HL-60 (cell line): ENCODE data around the gene SH3BP5L.

Experiments
- DNase-seq, 2 experiments: peaks; one replicate each; pipeline ENCODE4 v3.0.0-alpha.2; 2010 to 2020; ENCODE audit warnings: low read depth in 1 of 2, low spot score in 1 of 2
- H3K27ac ChIP-seq: fragments of 250-450 bp; sonication (Bioruptor Pico); replicated peaks from 2 replicates; pipeline ENCODE4 v1.5.1; 2020; ENCODE audit warnings: mild to moderate bottlenecking, moderate library complexity
- H3K27me3 ChIP-seq: fragments of 250-450 bp; sonication (Bioruptor Pico); 2 replicates; pipeline ENCODE4 v1.5.1; 2021; ENCODE audit warnings: mild to moderate bottlenecking, moderate library complexity; ENCODE audit not compliant: insufficient read depth, poor library complexity, severe bottlenecking
- H3K4me3 ChIP-seq: replicated peaks from 2 replicates; pipeline ENCODE4 v1.5.1; 2011; ENCODE audit warnings: mild to moderate bottlenecking, control low read depth, low read length; ENCODE audit not compliant: insufficient read depth
- CTCF ChIP-seq: IDR thresholded peaks from one replicate; pipeline ENCODE4 v1.5.1; 2011; ENCODE audit warnings: low read length, control low read depth, inconsistent platforms; ENCODE audit not compliant: insufficient read depth
- GABPA ChIP-seq: IDR thresholded peaks from 2 replicates; pipeline ENCODE4 v1.6.1; 2012; ENCODE audit warnings: low read depth
- POLR2AphosphoS5 ChIP-seq: IDR thresholded peaks from 2 replicates; pipeline ENCODE4 v1.6.1; 2012; ENCODE audit warnings: low read depth
- REST ChIP-seq: IDR thresholded peaks from 2 replicates; pipeline ENCODE4 v1.6.1; 2012; ENCODE audit warnings: low read depth; ENCODE audit not compliant: insufficient replicate concordance
- SPI1 ChIP-seq: IDR thresholded peaks from 2 replicates; pipeline ENCODE4 v1.6.1; 2012; ENCODE audit warnings: low read depth, mild to moderate bottlenecking, borderline replicate concordance

The SH3BP5L gene

GRCh38 chr1:248810000-248810726, 15.6 kb downstream of the SH3BP5L start:
- no peak for TF ChIP-seq CTCF
- Histone ChIP-seq H3K27me3 (no peaks in the 10 kb centered on the region), H3K27ac (no peak overlapping the region), H3K4me3 (no peak overlapping the region)
- no peak for DNase-seq

DNA sequence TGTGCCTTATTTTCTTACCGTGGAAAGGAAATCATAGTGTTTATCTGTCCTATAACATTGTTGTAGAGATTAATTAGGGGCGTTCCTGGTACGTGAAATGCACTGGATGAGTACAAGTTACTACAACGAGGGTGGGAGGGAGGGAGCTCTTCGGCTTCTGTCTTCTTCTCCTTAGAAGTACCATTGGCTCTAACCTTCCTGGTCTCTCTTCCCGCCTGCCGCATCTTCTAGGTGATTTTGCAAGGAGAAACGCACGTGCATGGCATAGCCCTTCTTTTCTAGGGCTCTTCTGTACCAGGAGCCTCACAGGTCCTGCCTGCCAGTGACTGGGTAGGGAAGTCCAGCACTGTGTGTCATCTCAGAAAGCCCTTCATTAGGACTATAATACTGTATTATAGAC, 16.8 kb downstream of the SH3BP5L start:
- Histone ChIP-seq H3K27ac (no peak overlapping the region), H3K27me3 (no peaks in the 10 kb centered on the region), H3K4me3 (no peak overlapping the region)
- no peak for DNase-seq
- TF ChIP-seq GABPA (no peak), SPI1 (no peak), REST (no peak), CTCF (no peak), POLR2AphosphoS5 (no peak)

- no peak for TF ChIP-seq REST
- TF ChIP-seq CTCF, result peak; percentile 89
- TF ChIP-seq POLR2AphosphoS5, result peak; percentile 24; the same call in 1 of the 2 replicates
- no peak for TF ChIP-seq SPI1
- TF ChIP-seq GABPA, result no peak
- peak overlapping the region; percentile 88 for H3K27ac ChIP-seq
- DNase-seq, result peak; percentile 75 to 85
- no peaks in the 10 kb centered on the region for H3K27me3 ChIP-seq
- no peak overlapping the region for H3K4me3 ChIP-seq
These were observed 18.5 kb downstream of the SH3BP5L start for GRCh38 chr1:248807067-248807737.
